ENCODE results near the gene KIF26B.

Gene KIF26B

GRCh38 chr1:245133995-245134715, 20.6 kb upstream of the KIF26B start:
- DNase-seq = no peak

GRCh38 chr1:245142171-245142798, 12.5 kb upstream of the KIF26B start:
- no peak for DNase-seq

GRCh38 chr1:245142976-245143375, 11.8 kb upstream of the KIF26B start:
- no peak for DNase-seq

GRCh38 chr1:245143849-245144248, 10.9 kb upstream of the KIF26B start:
- DNase-seq = no peak

GRCh38 chr1:245148069-245148468, 6.7 kb upstream of the KIF26B start:
- no peak for DNase-seq

- no peak for DNase-seq
Measured at GRCh38 chr1:245148861-245149260, 5.9 kb upstream of the KIF26B start.

- DNase-seq = no peak
Measured at GRCh38 chr1:245153081-245153551, 1.7 kb upstream of the KIF26B start.

- no peak for DNase-seq
Measured at GRCh38 chr1:245153552-245154428, 995 bp upstream of the KIF26B start.

GRCh38 chr1:245155272-245156040, 671 bp downstream of the KIF26B start:
- no peak for DNase-seq

GRCh38 chr1:245156041-245156735, 1.4 kb downstream of the KIF26B start:
- DNase-seq = no peak

GRCh38 chr1:245156736-245157505, 2.1 kb downstream of the KIF26B start:
- DNase-seq = no peak

GRCh38 chr1:245158913-245159312, 4.1 kb downstream of the KIF26B start:
- no peak for DNase-seq

- DNase-seq = no peak
Measured at GRCh38 chr1:245160288-245160687, 5.5 kb downstream of the KIF26B start.

GRCh38 chr1:245160741-245161400, 6.1 kb downstream of the KIF26B start:
- no peak for DNase-seq

GRCh38 chr1:245161866-245162265, 7.1 kb downstream of the KIF26B start:
- DNase-seq = no peak

GRCh38 chr1:245166471-245166885, 11.7 kb downstream of the KIF26B start:
- no peak for DNase-seq

- DNase-seq = no peak
Measured at GRCh38 chr1:245168086-245168485, 13.3 kb downstream of the KIF26B start.

- no peak for DNase-seq
Measured at GRCh38 chr1:245168906-245169305, 14.1 kb downstream of the KIF26B start.

- no peak for DNase-seq
Measured at GRCh38 chr1:245169376-245169775, 14.6 kb downstream of the KIF26B start.

GRCh38 chr1:245172026-245172425, 17.2 kb downstream of the KIF26B start:
- no peak for DNase-seq

GRCh38 chr1:245172829-245173228, 18.0 kb downstream of the KIF26B start:
- DNase-seq = no peak
